Neural progenitor cell (in vitro differentiated cells): ENCODE results near the gene PACS1. TPM values are rescaled to one million over a fixed set of nuclear protein-coding genes. Genes with fewer than 3 reads are reported as not detected.

Experiments
- DNase-seq: peaks from one replicate; pipeline ENCODE4 v3.0.0-alpha.2; 2016; ENCODE audit warnings: low spot score
- H2AFZ ChIP-seq: fragments of 200-600 bp; sonication (generic); replicated peaks from 2 replicates; pipeline ENCODE4 v1.6.1; 2016; ENCODE audit warnings: antibody characterized with exemption
- H3F3A ChIP-seq: fragments of 200-600 bp; sonication (generic); 2 replicates; pipeline ENCODE4 v1.6.1; 2016; ENCODE audit warnings: antibody characterized with exemption, low read depth
- H3K27ac ChIP-seq: fragments of 200-600 bp; sonication (generic); 2 replicates; pipeline ENCODE4 v1.5.1; 2016; ENCODE audit warnings: mild to moderate bottlenecking
- H3K27me3 ChIP-seq: fragments of 200-600 bp; sonication (generic); 2 replicates; pipeline ENCODE4 v1.6.1; 2016; ENCODE audit warnings: mild to moderate bottlenecking, moderate library complexity
- H3K36me3 ChIP-seq: fragments of 200-600 bp; sonication (generic); 2 replicates; pipeline ENCODE4 v1.5.1; 2016
- H3K4me1 ChIP-seq: fragments of 200-600 bp; sonication (generic); 2 replicates; pipeline ENCODE4 v1.6.1; 2016; ENCODE audit warnings: mixed run types
- H3K4me2 ChIP-seq: fragments of 200-600 bp; sonication (generic); 2 replicates; pipeline ENCODE4 v1.6.1; 2016
- H3K4me3 ChIP-seq: fragments of 200-600 bp; sonication (generic); 2 replicates; pipeline ENCODE4 v1.5.1; 2016
- H3K79me2 ChIP-seq: fragments of 200-600 bp; sonication (generic); 2 replicates; pipeline ENCODE4 v1.6.1; 2016; ENCODE audit warnings: low read depth
- H3K9ac ChIP-seq: fragments of 200-600 bp; sonication (generic); 2 replicates; pipeline ENCODE4 v1.6.1; 2016
- H3K9me3 ChIP-seq: fragments of 200-600 bp; sonication (generic); 2 replicates; pipeline ENCODE4 v1.5.1; 2016; ENCODE audit warnings: low read depth
- H4K20me1 ChIP-seq: fragments of 200-600 bp; sonication (generic); 2 replicates; pipeline ENCODE4 v1.6.1; 2016; ENCODE audit warnings: low read depth
- H3K27ac Mint-ChIP-seq: 3 replicates; pipeline ENCODE4 v1.8.0; 2021; ENCODE audit warnings: mixed read lengths
- H3K27me3 Mint-ChIP-seq: 2 replicates; pipeline ENCODE4 v1.8.0; 2022; ENCODE audit warnings: low read depth, mild to moderate bottlenecking, inconsistent platforms, moderate library complexity, mixed read lengths; ENCODE audit not compliant: insufficient read depth
- H3K36me3 Mint-ChIP-seq: 3 replicates; pipeline ENCODE4 v1.8.0; 2021; ENCODE audit warnings: mixed read lengths
- H3K4me1 Mint-ChIP-seq: 3 replicates; pipeline ENCODE4 v1.8.0; 2021; ENCODE audit warnings: mixed read lengths
- H3K4me3 Mint-ChIP-seq: 3 replicates; pipeline ENCODE4 v1.8.0; 2021; ENCODE audit warnings: mild to moderate bottlenecking, moderate library complexity, mixed read lengths
- H3K9me3 Mint-ChIP-seq: 3 replicates; pipeline ENCODE4 v1.8.0; 2020; ENCODE audit warnings: mixed read lengths
- CTCF ChIP-seq: fragments of 200-600 bp; sonication (generic); IDR thresholded peaks from 2 replicates; pipeline ENCODE4 v1.5.1; 2017; ENCODE audit warnings: antibody characterized with exemption, mild to moderate bottlenecking
- EZH2 ChIP-seq: fragments of 200-600 bp; sonication (generic); IDR thresholded peaks from 2 replicates; pipeline ENCODE4 v1.6.1; 2017; ENCODE audit warnings: antibody characterized with exemption, mild to moderate bottlenecking, moderate library complexity
- EZH2phosphoT487 ChIP-seq: fragments of 200-600 bp; sonication (generic); IDR thresholded peaks from 2 replicates; pipeline ENCODE4 v1.6.1; 2017; ENCODE audit warnings: antibody characterized with exemption
- total RNA-seq: library from RNA; depleted of rRNA; stranded (reverse); fragments of >200 nt; gene quantifications from 2 replicates; pipeline ENCODE4 v1.2.3, GENCODE V29; 2015; ENCODE audit warnings: low replicate concordance

PACS1 gene
- total RNA-seq, 1 donor from 2014 or later = 13.4 TPM

- Histone ChIP-seq H3K36me3 (no peaks in the 10 kb centered on the region), H3F3A (peaks cover 8% of the 10 kb centered on the region), H3K4me3 (no peak overlapping the region), H3K79me2 (no peaks in the 10 kb centered on the region), H2AFZ (no peak overlapping the region), H3K4me1 (no peaks in the 10 kb centered on the region), H3K27me3 (no peaks in the 10 kb centered on the region), H3K27ac (no peak overlapping the region), H3K4me2 (no peak overlapping the region), H4K20me1 (no peaks in the 10 kb centered on the region), H3K9me3 (no peaks in the 10 kb centered on the region), H3K9ac (no peak overlapping the region)
- H3K9me3 Mint-ChIP-seq = no peaks in the 10 kb centered on the region
- H3K27ac Mint-ChIP-seq = no peak overlapping the region
- H3K36me3 Mint-ChIP-seq = no peaks in the 10 kb centered on the region
- H3K27me3 Mint-ChIP-seq = no peaks in the 10 kb centered on the region
- no peak for DNase-seq
- H3K4me3 Mint-ChIP-seq = no peak overlapping the region
- TF ChIP-seq CTCF (no peak), EZH2 (no peak), EZH2phosphoT487 (no peak)
- peaks cover 20% of the 10 kb centered on the region for H3K4me1 Mint-ChIP-seq
Observed at GRCh38 chr11:66224226-66224855, 154.3 kb downstream of the PACS1 start.

GRCh38 chr11:66225066-66225465 lies 155.0 kb downstream of the PACS1 start:
- Mint-ChIP-seq H3K27me3 (no peaks in the 10 kb centered on the region), H3K9me3 (no peaks in the 10 kb centered on the region), H3K27ac (no peak overlapping the region)

GRCh38 chr11:66226101-66226500 lies 156.0 kb downstream of the PACS1 start:
- H3K4me1 ChIP-seq = no peaks in the 10 kb centered on the region
- peaks cover 8% of the 10 kb centered on the region for H3F3A ChIP-seq
- H3K27me3 Mint-ChIP-seq = no peaks in the 10 kb centered on the region
- H3K4me2 ChIP-seq = no peak overlapping the region
- no peak overlapping the region for H3K4me3 Mint-ChIP-seq
- no peaks in the 10 kb centered on the region for H3K27me3 ChIP-seq
- H3K36me3 Mint-ChIP-seq = no peaks in the 10 kb centered on the region
- H2AFZ ChIP-seq = no peak overlapping the region
- H3K36me3 ChIP-seq = no peaks in the 10 kb centered on the region
- no peaks in the 10 kb centered on the region for H3K79me2 ChIP-seq
- no peaks in the 10 kb centered on the region for H3K9me3 ChIP-seq
- no peak overlapping the region for H3K27ac ChIP-seq
- H3K9ac ChIP-seq = no peak overlapping the region
- H3K4me1 Mint-ChIP-seq = peaks cover 22% of the 10 kb centered on the region
- H3K27ac Mint-ChIP-seq = no peak overlapping the region
- DNase-seq = no peak
- H3K9me3 Mint-ChIP-seq = no peaks in the 10 kb centered on the region
- no peaks in the 10 kb centered on the region for H4K20me1 ChIP-seq
- H3K4me3 ChIP-seq = no peak overlapping the region
- TF ChIP-seq CTCF = no peak
- no peak for TF ChIP-seq EZH2phosphoT487
- TF ChIP-seq EZH2 = no peak

More at GRCh38 chr11:66225066-66225465, 155.0 kb downstream of the PACS1 start:
- Mint-ChIP-seq H3K4me1 (peaks cover 22% of the 10 kb centered on the region), H3K4me3 (no peak overlapping the region), H3K36me3 (no peaks in the 10 kb centered on the region)
- H3K27ac ChIP-seq = no peak overlapping the region
- no peaks in the 10 kb centered on the region for H3K4me1 ChIP-seq
- H3K9me3 ChIP-seq = no peaks in the 10 kb centered on the region
- H3F3A ChIP-seq = peaks cover 8% of the 10 kb centered on the region
- no peak overlapping the region for H3K4me3 ChIP-seq
- H3K9ac ChIP-seq = no peak overlapping the region
- no peaks in the 10 kb centered on the region for H4K20me1 ChIP-seq
- TF ChIP-seq EZH2 (no peak), CTCF (no peak), EZH2phosphoT487 (no peak)
- no peak overlapping the region for H2AFZ ChIP-seq
- H3K36me3 ChIP-seq = no peaks in the 10 kb centered on the region
- H3K79me2 ChIP-seq = no peaks in the 10 kb centered on the region
- H3K27me3 ChIP-seq = no peaks in the 10 kb centered on the region
- no peak overlapping the region for H3K4me2 ChIP-seq
- no peak for DNase-seq
